ENCODE results near the gene KCNT1. TPM values are rescaled to one million over a fixed set of nuclear protein-coding genes. Genes with fewer than 3 reads are reported as not detected.

Gene KCNT1
- total RNA-seq, 2 donors from 2014 or later, result not detected

DNA sequence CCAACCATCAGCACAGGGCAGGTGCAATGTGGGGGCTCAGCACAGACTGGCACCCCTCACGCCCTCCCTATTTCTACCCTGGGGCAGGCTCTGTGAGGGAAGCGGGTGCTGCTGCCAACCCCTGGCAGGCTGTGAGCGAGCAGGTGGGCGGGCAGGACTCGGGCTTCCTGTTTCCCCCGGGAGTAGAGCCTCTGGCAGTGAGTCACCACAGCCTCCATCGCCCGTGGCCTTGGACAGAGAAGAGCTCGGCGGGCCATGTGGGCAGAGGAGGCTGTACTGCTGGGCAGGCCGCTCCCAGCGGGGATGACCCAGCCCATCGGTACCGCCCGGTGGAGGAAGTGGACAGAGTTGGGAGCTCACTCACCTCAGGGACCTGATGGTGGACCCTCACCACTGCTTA is 16.6 kb downstream of the KCNT1 start:
- Mint-ChIP-seq H3K4me3 (no peak overlapping the region), H3K4me1 (no peaks in the 10 kb centered on the region), H3K27me3 (peaks cover 26% of the 10 kb centered on the region), H3K27ac (no peak overlapping the region), H3K36me3 (ENCODE audit: low read depth) (no peaks in the 10 kb centered on the region), H3K9me3 (no peaks in the 10 kb centered on the region)
- ATAC-seq (replicated peaks), result no peak

DNA sequence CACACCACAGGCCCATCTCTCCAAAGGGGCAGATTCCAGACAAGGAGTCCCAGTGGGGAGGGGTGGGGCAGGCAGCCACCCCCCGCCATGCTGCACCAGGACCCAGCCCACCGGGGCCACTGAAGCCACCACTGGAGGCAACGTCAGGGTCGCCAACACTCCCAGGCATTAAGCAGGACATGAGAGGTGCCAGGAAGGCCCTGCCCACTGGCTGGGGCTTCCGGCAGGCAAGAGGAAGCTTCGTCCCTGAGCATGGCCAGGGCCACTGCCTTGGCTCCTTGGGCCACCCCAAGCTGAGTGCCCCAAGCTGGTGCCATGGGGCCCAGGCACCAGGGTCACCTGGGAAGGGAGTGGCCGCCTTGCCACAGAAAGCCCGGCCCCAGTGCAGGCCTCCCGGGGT is 17.5 kb downstream of the KCNT1 start:
- no peaks in the 10 kb centered on the region for H3K9me3 Mint-ChIP-seq
- ATAC-seq (replicated peaks), result no peak
- no peak overlapping the region for H3K27ac Mint-ChIP-seq
- no peaks in the 10 kb centered on the region for H3K4me1 Mint-ChIP-seq
- no peaks in the 10 kb centered on the region for H3K36me3 Mint-ChIP-seq (ENCODE audit: low read depth)
- no peak overlapping the region for H3K4me3 Mint-ChIP-seq
- peaks cover 23% of the 10 kb centered on the region for H3K27me3 Mint-ChIP-seq

DNA sequence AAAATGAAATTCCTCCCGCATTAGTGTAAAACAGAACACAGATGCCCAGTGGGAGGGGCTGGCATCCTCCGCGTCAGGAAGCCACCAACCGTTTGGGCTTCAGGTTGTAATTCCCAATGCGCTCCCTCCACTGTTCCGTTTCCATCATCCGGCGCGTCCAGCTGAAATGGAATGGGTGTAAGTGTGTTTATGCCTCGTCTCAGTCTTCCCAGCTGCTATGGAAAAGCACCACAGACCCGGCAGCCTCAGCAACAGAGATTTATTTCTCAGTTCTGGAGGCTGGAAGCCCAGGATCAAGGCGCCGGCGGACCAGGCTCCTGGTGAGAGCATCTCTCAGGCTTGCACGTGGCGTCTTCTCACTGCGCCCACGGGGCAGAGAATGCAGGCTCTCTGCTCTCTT is 20.4 kb downstream of the KCNT1 start:
- Mint-ChIP-seq H3K4me1 (no peaks in the 10 kb centered on the region), H3K27me3 (peaks cover 3% of the 10 kb centered on the region), H3K9me3 (no peaks in the 10 kb centered on the region), H3K27ac (no peak overlapping the region), H3K4me3 (no peak overlapping the region), H3K36me3 (ENCODE audit: low read depth) (no peaks in the 10 kb centered on the region)
- no peak for ATAC-seq (replicated peaks)

DNA sequence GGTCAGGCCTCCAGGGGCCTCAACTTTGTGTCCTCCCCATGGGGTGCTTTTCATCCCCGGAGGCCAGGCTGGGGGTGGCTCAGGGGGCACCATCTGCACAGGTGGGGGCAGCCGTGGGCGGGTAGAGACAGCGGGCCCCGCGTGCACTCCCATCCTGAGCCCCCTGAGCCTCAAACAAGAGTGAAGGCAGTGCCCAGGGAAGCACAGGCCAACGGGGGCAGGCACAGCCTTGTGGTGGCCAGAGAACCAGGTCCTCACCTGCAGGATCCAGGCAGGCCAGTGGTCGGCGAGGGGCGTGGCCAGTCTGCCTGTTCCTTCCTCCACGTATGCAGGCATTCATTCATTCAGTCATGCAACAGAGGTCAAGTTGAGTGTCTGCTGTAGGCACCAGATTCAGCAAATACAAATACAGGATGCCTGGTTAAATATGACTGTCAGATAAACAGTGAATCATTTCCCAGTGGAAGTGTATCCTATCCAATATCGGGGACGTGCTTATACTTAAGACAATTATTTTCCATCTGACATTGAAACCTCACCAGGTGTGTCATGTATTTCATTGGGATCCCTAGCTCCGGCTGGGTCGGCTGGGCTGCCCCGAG is 22.3 kb downstream of the KCNT1 start:
- Mint-ChIP-seq H3K27ac (no peak overlapping the region), H3K4me1 (no peaks in the 10 kb centered on the region), H3K9me3 (no peaks in the 10 kb centered on the region), H3K36me3 (ENCODE audit: low read depth) (no peaks in the 10 kb centered on the region), H3K27me3 (peaks cover 7% of the 10 kb centered on the region), H3K4me3 (no peak overlapping the region)
- ATAC-seq (replicated peaks), result no peak

DNA sequence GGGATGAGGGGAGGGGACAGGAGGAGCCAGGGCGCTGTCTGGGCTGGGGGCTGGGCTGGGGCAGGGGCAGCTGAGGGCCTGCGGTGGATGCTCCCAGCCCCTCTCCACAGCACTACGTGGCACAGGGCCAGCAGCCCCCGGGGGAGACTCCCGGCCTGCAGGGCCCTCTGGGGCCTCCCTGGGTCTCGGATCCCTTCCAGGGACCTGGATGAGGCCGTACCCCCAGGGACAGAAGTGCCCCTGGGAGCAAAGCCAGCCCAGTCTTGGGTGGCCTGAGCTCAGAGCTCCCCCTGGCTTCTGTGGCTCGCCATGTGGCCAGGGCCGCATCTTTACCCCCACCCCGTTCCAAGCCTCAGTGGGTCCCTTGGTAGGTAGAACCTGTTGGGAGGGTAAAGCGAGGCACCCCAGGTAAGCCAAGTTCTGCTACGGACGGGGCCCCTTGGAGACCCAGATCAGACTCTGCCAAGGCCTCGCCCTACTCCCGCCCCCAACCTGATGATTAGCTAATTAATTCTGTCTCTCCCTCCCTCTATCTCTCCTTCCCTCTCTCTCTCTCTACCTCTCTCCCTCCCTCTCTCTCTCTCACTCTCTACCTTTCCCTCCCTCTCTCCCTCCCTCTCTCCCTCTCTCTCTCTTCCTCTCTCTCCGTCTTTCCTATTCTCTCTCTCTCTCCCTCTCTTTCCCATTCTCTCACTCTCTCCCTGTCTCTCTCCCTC is 24.3 kb downstream of the KCNT1 start:
- Mint-ChIP-seq H3K27me3 (peaks cover 7% of the 10 kb centered on the region), H3K4me3 (no peak overlapping the region), H3K9me3 (no peaks in the 10 kb centered on the region), H3K4me1 (no peaks in the 10 kb centered on the region), H3K27ac (no peak overlapping the region), H3K36me3 (ENCODE audit: low read depth) (no peaks in the 10 kb centered on the region)
- no peak for ATAC-seq (replicated peaks)

DNA sequence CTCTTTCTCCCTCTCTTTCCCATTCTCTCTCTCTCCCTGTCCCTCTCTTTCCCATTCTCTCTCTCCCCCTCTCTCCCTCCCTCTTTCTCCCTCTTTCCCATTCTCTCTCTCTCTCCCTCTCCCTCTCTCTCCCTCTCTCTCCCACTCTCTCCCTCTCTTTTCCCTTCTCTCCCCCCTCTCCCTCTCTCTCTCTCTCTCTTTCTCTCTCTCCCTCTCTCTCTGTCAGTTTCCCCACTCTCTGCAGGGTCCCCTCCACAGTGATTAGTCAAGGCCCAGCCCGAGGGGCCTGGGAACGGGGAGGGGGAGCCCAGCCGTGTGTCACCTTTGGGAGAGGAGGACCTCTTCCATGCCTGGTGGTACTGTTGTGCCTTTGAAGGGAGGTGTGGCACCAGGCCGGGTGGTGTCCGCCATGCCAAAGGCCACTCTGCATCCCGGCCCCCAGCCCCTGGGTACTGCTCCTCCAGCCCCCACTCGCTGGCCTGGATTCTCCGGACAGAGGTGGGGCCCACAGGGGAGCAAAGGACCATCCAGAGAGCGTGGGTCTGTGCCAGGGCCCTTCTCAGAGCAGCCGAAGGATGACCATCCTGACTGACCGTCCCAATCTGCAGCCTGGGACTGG is 25.4 kb downstream of the KCNT1 start:
- Mint-ChIP-seq H3K27ac (no peak overlapping the region), H3K27me3 (peaks cover 7% of the 10 kb centered on the region), H3K4me1 (no peaks in the 10 kb centered on the region), H3K9me3 (peaks cover 4% of the 10 kb centered on the region), H3K36me3 (ENCODE audit: low read depth) (no peaks in the 10 kb centered on the region), H3K4me3 (no peak overlapping the region)
- no peak for ATAC-seq (replicated peaks)

DNA sequence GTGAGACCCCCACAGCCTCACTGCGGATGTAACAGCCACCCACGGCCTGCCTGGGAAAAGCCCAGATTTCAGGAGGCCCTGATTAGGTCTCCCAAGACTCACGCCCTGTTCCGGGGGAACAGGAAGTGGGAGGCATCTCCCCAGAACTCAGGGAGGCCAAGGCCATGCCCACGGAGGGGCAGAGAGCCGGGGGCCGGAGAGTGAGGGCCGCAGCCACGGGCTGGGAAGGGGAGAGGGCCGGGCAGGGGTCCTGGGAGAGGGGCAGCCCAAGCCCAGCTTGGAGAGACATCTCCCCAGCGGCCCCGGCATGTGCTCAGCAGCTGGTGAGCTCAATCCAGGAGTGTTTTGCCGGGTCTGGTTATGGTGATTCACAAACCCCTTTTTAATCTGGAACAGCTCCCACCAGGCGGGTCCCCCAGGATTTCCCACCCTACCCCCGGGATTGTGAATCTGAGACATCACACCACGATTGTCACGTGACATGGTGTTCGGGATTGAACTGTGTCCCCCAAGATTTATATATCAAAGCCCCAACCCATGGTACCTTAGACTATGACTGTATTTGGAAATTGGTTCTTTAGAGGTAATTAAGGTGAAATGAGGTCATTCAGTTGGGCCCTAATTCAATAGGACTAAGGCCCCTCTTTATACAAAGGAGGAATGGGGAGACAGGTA is 26.6 kb downstream of the KCNT1 start:
- Mint-ChIP-seq H3K36me3 (ENCODE audit: low read depth) (no peaks in the 10 kb centered on the region), H3K4me3 (no peak overlapping the region), H3K9me3 (peaks cover 4% of the 10 kb centered on the region), H3K4me1 (no peaks in the 10 kb centered on the region), H3K27me3 (peaks cover 8% of the 10 kb centered on the region), H3K27ac (no peak overlapping the region)
- no peak for ATAC-seq (replicated peaks)

DNA sequence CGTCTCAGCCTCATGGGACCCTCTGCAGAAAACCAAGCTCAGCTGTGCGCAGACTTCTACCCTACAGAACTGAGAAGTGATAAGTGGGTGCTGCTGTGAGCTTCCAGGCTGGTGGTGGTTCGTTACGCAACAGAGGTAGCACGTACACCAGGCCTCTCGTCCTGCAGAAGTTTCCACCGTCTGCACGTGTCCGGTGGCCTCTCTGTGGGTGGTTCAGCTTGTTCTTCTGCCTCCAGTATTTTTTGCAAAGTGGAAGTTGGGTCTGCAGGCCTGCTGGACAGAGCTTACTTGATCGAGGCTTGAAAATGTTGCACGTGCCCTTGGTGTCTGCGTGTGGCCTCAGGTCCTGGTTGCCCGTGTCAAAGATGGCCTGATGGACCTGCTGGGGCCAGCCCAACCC is 27.5 kb downstream of the KCNT1 start:
- Mint-ChIP-seq H3K36me3 (ENCODE audit: low read depth) (no peaks in the 10 kb centered on the region), H3K27ac (no peak overlapping the region), H3K4me3 (no peak overlapping the region), H3K4me1 (no peaks in the 10 kb centered on the region), H3K9me3 (peaks cover 4% of the 10 kb centered on the region), H3K27me3 (peaks cover 10% of the 10 kb centered on the region)
- ATAC-seq (replicated peaks), result no peak

DNA sequence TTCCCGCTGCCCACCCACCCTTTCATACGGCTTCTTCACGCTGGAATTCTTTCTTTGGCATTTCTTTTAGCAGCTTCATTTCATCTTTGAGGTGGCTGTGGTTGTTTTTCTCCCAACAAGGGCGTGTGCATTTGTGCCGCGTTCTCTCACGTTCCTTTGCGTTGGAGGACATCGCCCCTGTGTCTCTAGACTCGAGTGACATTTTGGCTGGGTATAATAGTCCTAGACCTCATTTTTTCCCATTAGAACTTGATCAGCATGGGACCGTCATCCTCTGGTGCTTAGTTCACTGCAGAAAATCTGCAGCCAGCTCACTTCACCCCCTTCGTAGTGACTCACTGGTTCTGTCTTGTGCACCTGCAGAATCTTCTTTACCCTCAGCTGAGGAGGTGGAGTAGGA is 29.5 kb downstream of the KCNT1 start:
- no peaks in the 10 kb centered on the region for H3K4me1 Mint-ChIP-seq
- H3K27me3 Mint-ChIP-seq, result peaks cover 10% of the 10 kb centered on the region
- no peak overlapping the region for H3K4me3 Mint-ChIP-seq
- H3K9me3 Mint-ChIP-seq, result peaks cover 4% of the 10 kb centered on the region
- no peak for ATAC-seq (replicated peaks)
- no peaks in the 10 kb centered on the region for H3K36me3 Mint-ChIP-seq (ENCODE audit: low read depth)
- H3K27ac Mint-ChIP-seq, result no peak overlapping the region

DNA sequence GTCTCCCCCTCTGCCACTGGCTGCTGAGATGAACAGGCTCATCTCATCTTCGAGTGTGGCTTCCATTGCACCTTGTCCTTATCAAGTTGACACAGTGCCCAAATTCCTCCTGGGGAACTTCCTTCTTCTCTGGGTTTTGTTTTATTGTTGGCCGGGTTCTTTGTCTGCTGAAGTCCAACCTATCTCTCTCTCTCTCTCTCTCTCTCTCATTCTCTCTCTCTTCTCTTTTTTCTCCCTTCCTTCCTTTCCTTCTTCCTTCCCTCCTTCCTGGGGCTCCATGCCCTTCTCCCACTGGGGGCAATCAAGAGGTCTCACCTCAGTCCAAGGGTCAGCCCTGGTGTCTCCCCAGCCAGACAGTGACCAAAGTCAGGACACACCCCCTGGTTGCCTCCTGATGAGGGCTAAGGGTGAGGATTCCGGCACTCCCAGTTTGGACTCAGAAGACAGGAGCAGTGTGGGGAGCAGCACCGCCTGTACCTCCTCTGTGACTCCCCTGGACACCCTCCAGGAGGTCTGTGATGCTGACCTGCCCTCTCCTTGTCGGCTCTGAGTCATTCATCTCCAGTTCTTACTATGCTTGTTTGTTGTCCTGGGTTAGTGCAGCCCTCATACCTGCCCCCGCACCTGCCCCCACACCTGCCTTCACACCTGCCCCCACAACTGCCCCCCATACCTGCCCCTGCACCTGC is 30.7 kb downstream of the KCNT1 start:
- Mint-ChIP-seq H3K4me3 (no peak overlapping the region), H3K4me1 (no peaks in the 10 kb centered on the region), H3K27ac (no peak overlapping the region), H3K27me3 (peaks cover 14% of the 10 kb centered on the region), H3K9me3 (peaks cover 4% of the 10 kb centered on the region), H3K36me3 (ENCODE audit: low read depth) (no peaks in the 10 kb centered on the region)
- no peak for ATAC-seq (replicated peaks)

DNA sequence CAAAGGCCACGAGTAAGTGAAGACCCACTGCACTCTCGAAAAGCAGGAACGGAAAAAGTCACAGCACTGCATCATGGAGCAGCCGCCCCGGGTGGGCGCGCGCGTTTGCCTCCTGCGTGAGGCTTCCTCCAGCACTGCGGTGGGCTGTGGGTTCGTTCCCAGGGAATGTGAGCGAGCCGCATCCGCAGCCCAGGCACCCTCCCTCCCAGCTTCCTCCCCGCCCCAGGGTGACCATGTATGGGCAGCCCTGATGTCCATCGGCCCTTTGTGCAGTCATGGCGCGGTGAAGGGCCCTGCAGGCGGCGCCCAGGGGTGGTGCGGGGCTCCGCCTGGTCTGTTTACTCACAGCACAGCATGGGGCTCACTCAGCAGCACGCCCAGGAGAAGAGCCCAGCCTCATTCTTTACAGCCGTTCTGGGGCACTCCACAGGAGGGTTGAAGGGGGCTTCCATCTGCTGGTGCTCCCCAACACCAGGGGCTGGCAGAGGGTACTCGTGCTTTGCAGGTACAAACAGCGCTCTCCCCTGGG is 32.7 kb downstream of the KCNT1 start:
- ATAC-seq (replicated peaks), result no peak
- H3K36me3 Mint-ChIP-seq (ENCODE audit: low read depth), result no peaks in the 10 kb centered on the region
- peaks cover 12% of the 10 kb centered on the region for H3K27me3 Mint-ChIP-seq
- no peaks in the 10 kb centered on the region for H3K4me1 Mint-ChIP-seq
- H3K9me3 Mint-ChIP-seq, result peaks cover 4% of the 10 kb centered on the region
- no peak overlapping the region for H3K27ac Mint-ChIP-seq
- no peak overlapping the region for H3K4me3 Mint-ChIP-seq

DNA sequence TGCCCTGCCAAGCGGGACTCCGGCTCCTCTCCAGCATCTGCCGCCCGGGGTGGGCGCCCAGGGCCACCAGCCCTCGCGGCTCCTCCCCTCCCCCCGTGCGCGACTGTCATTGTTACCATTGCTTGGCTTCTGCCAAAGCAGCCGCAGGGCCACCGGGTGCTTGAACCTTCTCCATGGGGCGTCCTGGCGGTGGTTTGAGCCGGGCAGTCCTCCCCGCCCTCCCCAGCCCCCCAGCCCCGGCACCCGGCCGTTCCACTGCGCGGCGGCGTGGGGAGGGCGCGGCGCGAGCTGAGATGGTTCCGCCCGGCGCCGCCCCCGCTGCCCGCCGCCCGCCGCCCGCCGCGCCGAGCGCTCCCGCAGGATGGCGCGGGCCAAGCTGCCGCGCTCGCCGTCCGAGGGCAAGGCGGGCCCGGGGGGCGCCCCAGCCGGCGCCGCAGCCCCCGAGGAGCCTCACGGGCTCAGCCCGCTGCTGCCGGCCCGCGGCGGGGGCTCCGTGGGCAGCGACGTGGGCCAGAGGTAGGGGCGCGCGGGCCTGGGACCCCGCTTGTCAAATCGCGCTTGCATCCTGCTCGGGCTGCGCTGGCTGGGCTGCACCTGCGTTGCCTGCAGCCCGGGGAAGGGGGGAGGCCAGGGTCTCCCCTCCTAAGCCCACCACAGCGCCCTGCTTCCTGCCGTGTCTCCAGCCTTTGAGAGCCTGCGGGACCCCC is 34.4 kb downstream of the KCNT1 start:
- Mint-ChIP-seq H3K4me3 (no peak overlapping the region), H3K4me1 (no peaks in the 10 kb centered on the region), H3K9me3 (peaks cover 3% of the 10 kb centered on the region), H3K27me3 (peaks cover 13% of the 10 kb centered on the region), H3K27ac (no peak overlapping the region), H3K36me3 (ENCODE audit: low read depth) (no peaks in the 10 kb centered on the region)
- no peak for ATAC-seq (replicated peaks)

DNA sequence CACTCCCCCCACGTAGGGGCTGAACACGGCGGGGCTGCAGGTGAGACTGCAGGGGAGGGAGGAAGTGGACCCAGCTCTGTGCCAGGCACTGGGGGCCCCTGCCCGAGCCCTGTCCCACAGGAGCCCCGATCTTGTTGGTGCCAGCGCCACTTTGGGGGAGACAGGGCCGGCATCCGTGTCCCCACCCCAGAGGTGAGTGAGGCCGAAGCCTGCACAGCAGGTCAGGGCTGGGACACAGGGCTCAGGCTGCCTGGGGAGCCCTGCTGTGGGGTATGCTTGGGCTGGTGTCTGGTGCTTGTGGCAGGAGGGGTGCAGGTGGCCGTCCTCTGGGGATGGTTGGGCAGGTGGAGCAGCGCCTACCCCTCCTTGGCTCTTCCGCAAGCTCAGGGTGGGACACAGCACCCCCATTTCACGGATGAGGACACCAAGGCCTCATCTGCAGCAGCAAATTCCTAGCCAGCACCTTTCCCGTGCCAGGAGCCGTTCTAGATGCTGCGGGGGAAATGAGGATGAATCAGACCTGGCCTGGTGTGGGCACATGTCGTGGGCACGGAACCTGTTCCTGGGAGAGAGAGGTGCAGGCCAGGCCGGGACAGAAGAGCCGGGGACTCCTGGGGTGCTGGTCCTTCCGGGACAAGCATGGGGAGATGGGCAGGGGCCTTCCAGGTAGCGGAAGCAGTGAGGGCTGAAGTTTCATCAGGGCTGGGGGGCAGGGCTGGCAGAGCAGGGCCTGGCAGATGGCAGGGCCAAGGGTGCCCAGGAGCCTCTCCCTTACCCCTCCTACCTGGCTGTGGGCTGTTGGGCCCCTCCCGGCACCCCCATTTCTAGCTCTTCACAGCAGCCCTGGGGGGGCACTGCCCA is 35.2 kb downstream of the KCNT1 start:
- Mint-ChIP-seq H3K4me3 (no peak overlapping the region), H3K27me3 (peaks cover 13% of the 10 kb centered on the region), H3K4me1 (no peaks in the 10 kb centered on the region), H3K9me3 (no peaks in the 10 kb centered on the region), H3K27ac (no peak overlapping the region), H3K36me3 (ENCODE audit: low read depth) (no peaks in the 10 kb centered on the region)
- no peak for ATAC-seq (replicated peaks)
